ENCODE data around the gene PPP1R3G. TPM values are rescaled to one million over a fixed set of nuclear protein-coding genes. Genes with fewer than 3 reads are reported as not detected.

Gene PPP1R3G
- total and polyA plus RNA-seq, 2 of the 13 experiments (the other 11 are each of a cell fraction or from before 2014, with no cell fraction given), result 1.2 to 1.3 TPM

GRCh38 chr6:5119090-5119951 lies 34.2 kb downstream of the PPP1R3G start (continued):
- TF ChIP-seq ZNF318 (CRISPR knock-in tag; IDR thresholded peaks at IDR 0.05), result 0 out of 2 replicates have a peak, but pooled peaks have one; percentile 48
- TF ChIP-seq BRCA1 (CRISPR knock-in tag; IDR thresholded peaks at IDR 0.05), result no peak
- no peak for TF ChIP-seq ZNF34 (CRISPR knock-in tag; IDR thresholded peaks at IDR 0.05; ENCODE audit: borderline replicate concordance)
- TF ChIP-seq ZSCAN25 (CRISPR knock-in tag; IDR thresholded peaks at IDR 0.05), result no peak
- no peak for TF ChIP-seq NFE2L1 (CRISPR knock-in tag; IDR thresholded peaks at IDR 0.05; ENCODE audit: borderline replicate concordance)
- TF ChIP-seq ZNF878 (CRISPR knock-in tag; IDR thresholded peaks at IDR 0.05), result no peak
- TF ChIP-seq ELF1 (CRISPR knock-in tag; IDR thresholded peaks at IDR 0.05), result no peak
- TF ChIP-seq CERS6 (CRISPR knock-in tag; IDR thresholded peaks at IDR 0.05), result no peak
- TF ChIP-seq HDAC1 (CRISPR knock-in tag; IDR thresholded peaks at IDR 0.05), result 0 out of 2 replicates have a peak, but pooled peaks have one; percentile 44
- no peak for TF ChIP-seq ZHX2 (IDR thresholded peaks at IDR 0.05; ENCODE audit: low read depth)
- TF ChIP-seq ZHX2 (CRISPR knock-in tag; IDR thresholded peaks at IDR 0.05; ENCODE audit: borderline replicate concordance), result no peak
- TF ChIP-seq ZNF431 (CRISPR knock-in tag; IDR thresholded peaks at IDR 0.05; ENCODE audit: borderline replicate concordance, low read depth), result no peak
